SK-N-SH (cell line): ENCODE results near the gene ANXA1. TPM values are rescaled to one million over a fixed set of nuclear protein-coding genes. Genes with fewer than 3 reads are reported as not detected.

Experiments
- CTCF ChIA-PET: fragments of 300-600, 350-600 bp; formaldehyde crosslinking; extraction: SDS; loops from one replicate; lab custom pipeline; 2021; lab: Yijun Ruan, JAX
- POLR2A ChIA-PET: fragments of 350-600 bp; sonication (Branson Sonifier 250); formaldehyde crosslinking; extraction: SDS; loops from one replicate; lab custom pipeline; 2020; ENCODE audit warnings: antibody characterized with exemption, inconsistent platforms; lab: Yijun Ruan, JAX
- DNase-seq: peaks from one replicate; pipeline ENCODE4 v3.0.0; 2012
- H2AFZ ChIP-seq: fragments of 200-600 bp; sonication (generic); 2 replicates; pipeline ENCODE4 v1.8.1; 2016; ENCODE audit warnings: antibody characterized with exemption, mild to moderate bottlenecking, low read depth
- H3F3A ChIP-seq: fragments of 200-600 bp; sonication (generic); replicated peaks from 2 replicates; pipeline ENCODE3; 2016; ENCODE audit warnings: antibody characterized with exemption, mild to moderate bottlenecking; ENCODE audit not compliant: insufficient read depth
- H3K27ac ChIP-seq, 2 experiments: fragments of 200-500 bp in 1 of 2; fragments of 200-600 bp in 1 of 2; sonication (Bioruptor generic) in 1 of 2; sonication (generic), shearing (Covaris generic) in 1 of 2; 2 replicates each; pipeline versions ENCODE4 v1.5.1 to v1.6.1; 2014 to 2016; ENCODE audit warnings: low read depth in 2 of 2, inconsistent platforms in 1 of 2, low read length in 1 of 2, mild to moderate bottlenecking in 1 of 2, mixed read lengths in 1 of 2
- H3K27me3 ChIP-seq: fragments of 200-600 bp; sonication (generic), shearing (Covaris generic); 2 replicates; pipeline ENCODE4 v1.6.1; 2016; ENCODE audit warnings: mixed run types; ENCODE audit not compliant: insufficient read depth
- H3K36me3 ChIP-seq, 2 experiments: fragments of 200-500 bp in 1 of 2; fragments of 200-600 bp in 1 of 2; sonication (Bioruptor generic) in 1 of 2; sonication (generic) in 1 of 2; replicated peaks in 1 of 2; 2 replicates each; pipeline versions ENCODE3 to v1.5.1; 2014 to 2016; ENCODE audit warnings: low read length in 1 of 2, mild to moderate bottlenecking in 1 of 2; ENCODE audit not compliant: insufficient read depth in 2 of 2, control insufficient read depth in 1 of 2
- H3K4me1 ChIP-seq, 2 experiments: fragments of 200-500 bp in 1 of 2; fragments of 200-600 bp in 1 of 2; sonication (Bioruptor generic) in 1 of 2; sonication (generic), shearing (Covaris generic) in 1 of 2; 2 replicates each; pipeline versions ENCODE4 v1.5.1 to v1.6.1; 2014 to 2016; ENCODE audit warnings: low read depth in 1 of 2, low read length in 1 of 2, mixed run types in 1 of 2; ENCODE audit not compliant: insufficient read depth in 2 of 2, control insufficient read depth in 1 of 2
- H3K4me2 ChIP-seq: fragments of 200-600 bp; sonication (generic), shearing (Covaris generic); 2 replicates; pipeline ENCODE4 v1.6.1; 2017; ENCODE audit warnings: mixed run types
- H3K4me3 ChIP-seq, 2 experiments: fragments of 200-500 bp in 1 of 2; fragments of 200-600 bp in 1 of 2; sonication (Bioruptor generic) in 1 of 2; sonication (generic), shearing (Covaris generic) in 1 of 2; 2 replicates each; pipeline versions ENCODE4 v1.5.1 to v1.8.1; 2014 to 2016; ENCODE audit warnings: low read depth in 2 of 2, inconsistent platforms in 1 of 2, low read length in 1 of 2, mild to moderate bottlenecking in 1 of 2, mixed read lengths in 1 of 2, moderate library complexity in 1 of 2
- H3K79me2 ChIP-seq: fragments of 200-600 bp; sonication (generic); 2 replicates; pipeline ENCODE4 v1.8.1; 2017; ENCODE audit warnings: mild to moderate bottlenecking; ENCODE audit not compliant: insufficient read depth
- H3K9ac ChIP-seq: fragments of 200-600 bp; sonication (generic); 2 replicates; pipeline ENCODE4 v1.6.1; 2017; ENCODE audit warnings: mixed run types
- H3K9me2 ChIP-seq: fragments of 200-600 bp; sonication (generic); 2 replicates; pipeline ENCODE4 v1.6.1; 2017; ENCODE audit warnings: mixed run types
- H3K9me3 ChIP-seq: fragments of 200-600 bp; sonication (generic); 2 replicates; pipeline ENCODE4 v1.6.1; 2017; ENCODE audit warnings: mixed run types, mild to moderate bottlenecking, moderate library complexity
- H4K20me1 ChIP-seq: fragments of 200-600 bp; sonication (generic); 2 replicates; pipeline ENCODE4 v1.6.1; 2017; ENCODE audit warnings: mild to moderate bottlenecking, mixed run types; ENCODE audit not compliant: insufficient read depth
- CHD2 ChIP-seq: fragments of 150-350 bp; IDR thresholded peaks from 2 replicates; pipeline ENCODE4 v1.6.1; 2018; ENCODE audit warnings: low read length; ENCODE audit not compliant: partially characterized antibody
- ELF1 ChIP-seq: IDR thresholded peaks from 2 replicates; pipeline ENCODE4 v1.4.0; 2012
- EP300 ChIP-seq, 2 experiments: IDR thresholded peaks; 2 replicates each; pipeline versions ENCODE4 v1.4.0 to v1.6.1; 2012; ENCODE audit warnings: borderline replicate concordance in 1 of 2, low read depth in 1 of 2, low read length in 1 of 2
- FOSL2 ChIP-seq: IDR thresholded peaks from 2 replicates; pipeline ENCODE4 v1.4.0; 2012; ENCODE audit warnings: low read depth, mild to moderate bottlenecking, moderate library complexity, borderline replicate concordance
- FOXJ3 ChIP-seq: sonication (generic); formaldehyde crosslinking; IDR thresholded peaks from 2 replicates; pipeline ENCODE4 v1.5.1; 2020; ENCODE audit warnings: mild to moderate bottlenecking, missing genetic modification reagents
- GATA2 ChIP-seq: sonication (generic); formaldehyde crosslinking; IDR thresholded peaks from 2 replicates; pipeline ENCODE4 v1.5.0; 2020; ENCODE audit warnings: mild to moderate bottlenecking, missing genetic modification reagents
- JUND ChIP-seq: IDR thresholded peaks from 2 replicates; pipeline ENCODE4 v1.4.0; 2012
- MXI1 ChIP-seq: IDR thresholded peaks from 2 replicates; pipeline ENCODE4 v1.6.1; 2012; ENCODE audit warnings: mild to moderate bottlenecking, low read depth, low read length, improper control_type of control experiment
- NRF1 ChIP-seq: IDR thresholded peaks from 2 replicates; pipeline ENCODE4 v1.6.1; 2012; ENCODE audit warnings: low read depth, mild to moderate bottlenecking, low read length
- POLR2AphosphoS5 ChIP-seq: IDR thresholded peaks from 2 replicates; pipeline ENCODE4 v1.6.1; 2012; ENCODE audit warnings: low read depth, low read length
- RAD21 ChIP-seq: IDR thresholded peaks from 2 replicates; pipeline ENCODE4 v1.6.1; 2012; ENCODE audit warnings: mild to moderate bottlenecking, low read length
- RFX5 ChIP-seq: IDR thresholded peaks from 2 replicates; pipeline ENCODE4 v1.6.1; 2012; ENCODE audit warnings: mild to moderate bottlenecking, improper control_type of control experiment, low read length
- TEAD4 ChIP-seq: IDR thresholded peaks from 2 replicates; pipeline ENCODE4 v1.4.0; 2012; ENCODE audit warnings: mild to moderate bottlenecking, borderline replicate concordance; ENCODE audit not compliant: insufficient read depth
- YY1 ChIP-seq: IDR thresholded peaks from 2 replicates; pipeline ENCODE4 v1.4.0; 2012; ENCODE audit warnings: low read depth, mild to moderate bottlenecking
- ZBTB33 ChIP-seq: IDR thresholded peaks from 2 replicates; pipeline ENCODE4 v1.4.0; 2012; ENCODE audit warnings: low read depth, borderline replicate concordance
- WGBS: methylation state at CpG from one replicate; pipeline ENCODE4 v1.1.6; 2017; ENCODE audit warnings: low lambda C conversion rate; 5-methylcytosine and 5-hydroxymethylcytosine counted together
- polyA plus RNA-seq, 3 experiments: library from polyadenylated mRNA; depleted of rRNA; stranded (reverse); fragments of >200 nt; gene quantifications; 2 replicates each; pipeline ENCODE4 v1.2.3, GENCODE V29; 2012
- TF ChIP-seq, protein P1 (sequence below): fragments of 150-350 bp; IDR thresholded peaks from 2 replicates; pipeline ENCODE4 v1.6.1; 2016; ENCODE audit warnings: mild to moderate bottlenecking, low read depth, low read length
- TF ChIP-seq, protein P2 (sequence below): IDR thresholded peaks from 2 replicates; pipeline ENCODE4; 2012

ANXA1 gene
- polyA plus RNA-seq, 1 of the 3 experiments (the other 2 are of a cell fraction) = 443 TPM

DNA sequence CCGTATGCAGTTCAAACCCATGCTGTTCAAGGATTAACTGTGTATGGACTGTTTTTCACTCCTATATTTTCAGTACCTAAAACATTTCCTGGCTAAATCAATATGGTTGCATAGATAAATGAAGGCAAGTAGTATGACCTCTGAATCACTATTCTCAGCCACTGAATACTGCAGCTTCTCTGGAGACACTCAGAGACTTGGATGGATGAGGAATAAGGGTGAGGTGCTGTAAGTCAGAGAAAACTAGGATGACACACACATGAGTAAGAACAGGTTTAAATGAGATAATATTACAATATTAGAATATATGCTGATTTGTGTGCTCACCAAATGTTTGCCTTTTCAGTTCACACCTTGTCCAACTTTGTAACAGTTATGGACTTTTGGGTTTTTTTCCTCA lies 26.0 kb upstream of the ANXA1 start:
- DNase-seq = no peak
- Histone ChIP-seq H3K4me1 (no peaks in the 10 kb centered on the region), H3K4me2 (no peak overlapping the region), H4K20me1 (no peaks in the 10 kb centered on the region), H3K79me2 (no peaks in the 10 kb centered on the region), H2AFZ (no peak overlapping the region), H3K36me3 (no peaks in the 10 kb centered on the region), H3K9me2 (no peaks in the 10 kb centered on the region), H3F3A (peaks cover 4% of the 10 kb centered on the region), H3K27ac (no peak overlapping the region), H3K27me3 (no peaks in the 10 kb centered on the region), H3K9me3 (no peaks in the 10 kb centered on the region), H3K9ac (no peak overlapping the region), H3K4me3 (no peak overlapping the region)
- ChIA-PET POLR2A (no interaction called here), CTCF (no interaction called here)
- TF ChIP-seq FOXJ3 (CRISPR knock-in tag) (no peak), FOSL2 (0 out of 2 replicates have a peak, but pooled peaks have one; percentile 31)
- WGBS = 36% methylated on average over 1 of the region's 1 CpG

DNA sequence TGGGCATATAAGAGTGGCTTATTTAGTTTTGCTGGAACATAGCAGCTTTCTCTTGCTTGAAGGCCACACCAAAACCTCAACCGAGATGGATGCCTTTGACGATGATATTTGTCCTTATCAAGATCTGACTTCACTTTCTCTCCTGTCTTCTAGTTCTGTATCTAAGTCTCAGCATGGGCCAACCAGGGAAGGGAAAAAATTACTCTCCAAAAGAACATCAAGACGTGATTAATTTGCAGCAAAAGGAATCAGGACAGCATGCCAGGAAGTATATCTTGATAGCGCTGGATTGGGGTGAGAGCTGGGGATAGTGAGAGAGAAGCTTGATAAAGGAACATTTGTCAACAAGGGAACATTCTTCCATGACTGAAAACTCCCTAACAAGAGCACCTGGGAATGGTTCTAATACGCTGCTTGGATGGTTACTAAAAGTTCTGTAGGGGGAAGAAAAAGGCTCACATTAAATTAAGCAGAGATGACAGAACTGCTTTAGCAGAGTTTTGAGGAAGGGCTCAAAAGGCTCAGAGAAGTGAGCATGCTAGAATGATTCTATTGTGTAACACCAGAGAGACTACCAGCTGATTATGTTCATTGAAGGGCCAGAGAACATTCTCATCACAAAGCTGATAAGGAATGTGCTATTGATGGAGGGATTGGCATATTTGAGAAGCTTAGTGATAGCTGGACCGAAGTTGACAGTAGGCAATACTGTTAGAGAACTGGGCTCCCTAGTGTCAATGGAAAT lies 21.6 kb upstream of the ANXA1 start:
- no peaks in the 10 kb centered on the region for H4K20me1 ChIP-seq
- TF ChIP-seq RFX5 (no peak), YY1 (no peak), ZBTB33 (no peak), TEAD4 (no peak), NRF1 (no peak), JUND (no peak), RAD21 (no peak), EP300 (IDR thresholded peaks at IDR 0.05; ENCODE audit: borderline replicate concordance in 1 of 2, low read depth in 1 of 2, low read length in 1 of 2) (no peak), POLR2AphosphoS5 (no peak), ELF1 (no peak), GATA2 (CRISPR knock-in tag) (no peak), CHD2 (no peak), MXI1 (no peak)
- TF ChIP-seq, protein P1, sequence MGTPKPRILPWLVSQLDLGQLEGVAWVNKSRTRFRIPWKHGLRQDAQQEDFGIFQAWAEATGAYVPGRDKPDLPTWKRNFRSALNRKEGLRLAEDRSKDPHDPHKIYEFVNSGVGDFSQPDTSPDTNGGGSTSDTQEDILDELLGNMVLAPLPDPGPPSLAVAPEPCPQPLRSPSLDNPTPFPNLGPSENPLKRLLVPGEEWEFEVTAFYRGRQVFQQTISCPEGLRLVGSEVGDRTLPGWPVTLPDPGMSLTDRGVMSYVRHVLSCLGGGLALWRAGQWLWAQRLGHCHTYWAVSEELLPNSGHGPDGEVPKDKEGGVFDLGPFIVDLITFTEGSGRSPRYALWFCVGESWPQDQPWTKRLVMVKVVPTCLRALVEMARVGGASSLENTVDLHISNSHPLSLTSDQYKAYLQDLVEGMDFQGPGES = no peak
- TF ChIP-seq, protein P2, sequence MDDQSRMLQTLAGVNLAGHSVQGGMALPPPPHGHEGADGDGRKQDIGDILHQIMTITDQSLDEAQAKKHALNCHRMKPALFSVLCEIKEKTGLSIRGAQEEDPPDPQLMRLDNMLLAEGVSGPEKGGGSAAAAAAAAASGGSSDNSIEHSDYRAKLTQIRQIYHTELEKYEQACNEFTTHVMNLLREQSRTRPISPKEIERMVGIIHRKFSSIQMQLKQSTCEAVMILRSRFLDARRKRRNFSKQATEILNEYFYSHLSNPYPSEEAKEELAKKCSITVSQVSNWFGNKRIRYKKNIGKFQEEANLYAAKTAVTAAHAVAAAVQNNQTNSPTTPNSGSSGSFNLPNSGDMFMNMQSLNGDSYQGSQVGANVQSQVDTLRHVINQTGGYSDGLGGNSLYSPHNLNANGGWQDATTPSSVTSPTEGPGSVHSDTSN = no peak
- peaks cover 0 to 14% of the 10 kb centered on the region in 2 experiments; a peak in 2 of 4 replicates for H3K4me1 ChIP-seq
- H3K27me3 ChIP-seq = no peaks in the 10 kb centered on the region
- no peaks in the 10 kb centered on the region for H3K9me3 ChIP-seq
- ChIA-PET POLR2A (no interaction called here), CTCF (interaction anchor here (1.5 kb wide), 1 partner anchor 48 kb away, joined by 6 read pairs; no protein-coding TSS in a partner anchor)
- H3K27ac ChIP-seq = no peak overlapping the region
- no peak overlapping the region for H3K4me3 ChIP-seq
- 50% methylated on average over 6 of the region's 6 CpGs for WGBS
- no peak overlapping the region for H3K9ac ChIP-seq
- H3F3A ChIP-seq = peaks cover 25% of the 10 kb centered on the region
- H3K4me2 ChIP-seq = no peak overlapping the region
- no peaks in the 10 kb centered on the region for H3K79me2 ChIP-seq
- H3K36me3 ChIP-seq = no peaks in the 10 kb centered on the region
- DNase-seq = no peak
- H3K9me2 ChIP-seq = no peaks in the 10 kb centered on the region
- H2AFZ ChIP-seq = no peak overlapping the region
